ENCODE measurements around the gene KANSL3. TPM values are rescaled to one million over a fixed set of nuclear protein-coding genes. Genes with fewer than 3 reads are reported as not detected.

The KANSL3 gene
- total and polyA plus RNA-seq, 2 donors (not counting 1 experiment from before 2014, with no cell fraction given): 22.2 to 56.9 TPM

GRCh38 chr2:96565111-96565510 lies 73.0 kb downstream of the KANSL3 start:
- ChIA-PET CTCF (interaction anchor here (2.0 kb wide), 1 partner anchor 11 kb away, joined by 7 read pairs; no protein-coding TSS in a partner anchor), POLR2A (no interaction called here)
- H2AFZ ChIP-seq (ENCODE audit: insufficient read depth, low read depth, low read length, poor library complexity, severe bottlenecking): no peak overlapping the region
- no peaks in the 10 kb centered on the region for H3K4me1 Mint-ChIP-seq
- H3K27me3 Mint-ChIP-seq: peaks cover 3% of the 10 kb centered on the region
- H3K9me3 Mint-ChIP-seq (ENCODE audit: insufficient read depth): no peaks in the 10 kb centered on the region
- H3K36me3 ChIP-seq (replicated peaks in 1 of 2; ENCODE audit: control extremely low read depth in 1 of 2, control insufficient read depth in 1 of 2, extremely low read depth in 1 of 2, insufficient read depth in 2 of 2, low read length in 1 of 2): no peaks in the 10 kb centered on the region
- H3K27me3 ChIP-seq (replicated peaks in 1 of 4; ENCODE audit: control extremely low read depth in 1 of 4, control insufficient read depth in 3 of 4, insufficient read depth in 4 of 4, low read length in 3 of 4): peaks cover 0 to 3% (median 0%) of the 10 kb centered on the region in 4 experiments
- no peak overlapping the region for H3K9ac ChIP-seq (ENCODE audit: low read length)
- TF ChIP-seq CTCF (IDR thresholded peaks at IDR 0.05): no peak
- no peak for TF ChIP-seq EZH2 (IDR thresholded peaks at IDR 0.05; ENCODE audit: borderline replicate concordance, insufficient read depth, low read depth, low read length, poor library complexity, severe bottlenecking)
- H3K9me3 ChIP-seq (ENCODE audit: control extremely low read depth in 1 of 3, control insufficient read depth in 2 of 3, insufficient read depth in 1 of 3, low read length in 2 of 3): no peaks in the 10 kb centered on the region
- 83% methylated on average over 5 of the region's 5 CpGs for WGBS (ENCODE audit: insufficient coverage)
- no peak overlapping the region for H3K27ac ChIP-seq (ENCODE audit: low read length in 2 of 2)
- no peak for ATAC-seq (ENCODE audit: low read depth)
- no peak overlapping the region for H3K4me2 ChIP-seq (replicated peaks; ENCODE audit: low read depth, low read length, poor library complexity, severe bottlenecking)
- no peak for DNase-seq
- no peak overlapping the region for H3K27ac Mint-ChIP-seq
- no peaks in the 10 kb centered on the region for H3K79me2 ChIP-seq (ENCODE audit: control insufficient read depth, insufficient read depth, low read length)
- no peak overlapping the region for H3K4me3 Mint-ChIP-seq
- H4K20me1 ChIP-seq (ENCODE audit: control insufficient read depth, insufficient read depth, low read length, poor library complexity, severe bottlenecking): no peaks in the 10 kb centered on the region
- no peak overlapping the region for H3K4me3 ChIP-seq (ENCODE audit: control extremely low read depth in 1 of 5, extremely low read depth in 1 of 5, insufficient read depth in 1 of 5, low read depth in 2 of 5, low read length in 4 of 5)
- intact Hi-C loops (cut with micrococcal nuclease): no loop called here
- no peaks in the 10 kb centered on the region for H3K4me1 ChIP-seq (ENCODE audit: control insufficient read depth in 2 of 2, insufficient read depth in 2 of 2, low read length in 2 of 2)

- H3K79me2 ChIP-seq (ENCODE audit: control insufficient read depth, insufficient read depth, low read length): no peaks in the 10 kb centered on the region
- no peak overlapping the region for H3K27ac ChIP-seq (ENCODE audit: low read length in 2 of 2)
- 90% methylated on average over 1 of the region's 3 CpGs for WGBS (ENCODE audit: insufficient coverage)
- H3K27me3 ChIP-seq (replicated peaks in 1 of 4; ENCODE audit: control extremely low read depth in 1 of 4, control insufficient read depth in 3 of 4, insufficient read depth in 4 of 4, low read length in 3 of 4): peaks cover 0 to 3% (median 0%) of the 10 kb centered on the region in 4 experiments
- H4K20me1 ChIP-seq (ENCODE audit: control insufficient read depth, insufficient read depth, low read length, poor library complexity, severe bottlenecking): no peaks in the 10 kb centered on the region
- Mint-ChIP-seq H3K4me3 (no peak overlapping the region), H3K9me3 (ENCODE audit: insufficient read depth) (no peaks in the 10 kb centered on the region), H3K27me3 (peaks cover 3% of the 10 kb centered on the region), H3K4me1 (no peaks in the 10 kb centered on the region), H3K27ac (no peak overlapping the region)
- DNase-seq (no peak), ATAC-seq (ENCODE audit: low read depth) (no peak)
- H3K4me3 ChIP-seq (ENCODE audit: control extremely low read depth in 1 of 5, extremely low read depth in 1 of 5, insufficient read depth in 1 of 5, low read depth in 2 of 5, low read length in 4 of 5): no peak overlapping the region
- no peak overlapping the region for H3K9ac ChIP-seq (ENCODE audit: low read length)
- CTCF ChIA-PET: interaction anchor here (2.0 kb wide), 1 partner anchor 10 kb away, joined by 7 read pairs; no protein-coding TSS in a partner anchor
- H3K36me3 ChIP-seq (replicated peaks in 1 of 2; ENCODE audit: control extremely low read depth in 1 of 2, control insufficient read depth in 1 of 2, extremely low read depth in 1 of 2, insufficient read depth in 2 of 2, low read length in 1 of 2): no peaks in the 10 kb centered on the region
- H3K9me3 ChIP-seq (ENCODE audit: control extremely low read depth in 1 of 3, control insufficient read depth in 2 of 3, insufficient read depth in 1 of 3, low read length in 2 of 3): no peaks in the 10 kb centered on the region
- no peaks in the 10 kb centered on the region for H3K4me1 ChIP-seq (ENCODE audit: control insufficient read depth in 2 of 2, insufficient read depth in 2 of 2, low read length in 2 of 2)
- TF ChIP-seq EZH2 (IDR thresholded peaks at IDR 0.05; ENCODE audit: borderline replicate concordance, insufficient read depth, low read depth, low read length, poor library complexity, severe bottlenecking) (no peak), CTCF (IDR thresholded peaks at IDR 0.05) (no peak)
- H3K4me2 ChIP-seq (replicated peaks; ENCODE audit: low read depth, low read length, poor library complexity, severe bottlenecking): no peak overlapping the region
- POLR2A ChIA-PET: no interaction called here
- H2AFZ ChIP-seq (ENCODE audit: insufficient read depth, low read depth, low read length, poor library complexity, severe bottlenecking): no peak overlapping the region
- intact Hi-C loops (cut with micrococcal nuclease): no loop called here
These were observed 73.5 kb downstream of the KANSL3 start for GRCh38 chr2:96564563-96564962.
